ENCODE measurements around the gene RAD52.

RAD52 gene

DNA sequence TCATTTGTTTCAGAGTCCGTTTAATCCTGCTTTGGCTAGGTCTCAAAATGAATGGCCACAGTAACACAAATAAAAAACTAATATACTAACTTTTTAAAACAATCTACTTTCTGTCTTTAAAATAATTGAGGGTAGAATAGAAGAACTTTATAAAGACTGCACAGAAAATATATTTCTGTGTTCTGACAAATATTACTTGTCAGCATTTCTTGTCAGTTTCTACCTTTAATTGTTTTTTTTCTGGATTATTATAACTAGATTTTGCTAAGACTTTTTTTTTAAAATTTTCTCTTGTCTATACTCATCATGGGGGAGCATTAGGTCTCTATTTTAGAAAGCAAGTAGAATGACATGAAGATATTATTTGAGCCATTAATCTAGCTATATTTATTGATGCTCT, 86.2 kb downstream of the RAD52 start:
- DNase-seq, result no peak

DNA sequence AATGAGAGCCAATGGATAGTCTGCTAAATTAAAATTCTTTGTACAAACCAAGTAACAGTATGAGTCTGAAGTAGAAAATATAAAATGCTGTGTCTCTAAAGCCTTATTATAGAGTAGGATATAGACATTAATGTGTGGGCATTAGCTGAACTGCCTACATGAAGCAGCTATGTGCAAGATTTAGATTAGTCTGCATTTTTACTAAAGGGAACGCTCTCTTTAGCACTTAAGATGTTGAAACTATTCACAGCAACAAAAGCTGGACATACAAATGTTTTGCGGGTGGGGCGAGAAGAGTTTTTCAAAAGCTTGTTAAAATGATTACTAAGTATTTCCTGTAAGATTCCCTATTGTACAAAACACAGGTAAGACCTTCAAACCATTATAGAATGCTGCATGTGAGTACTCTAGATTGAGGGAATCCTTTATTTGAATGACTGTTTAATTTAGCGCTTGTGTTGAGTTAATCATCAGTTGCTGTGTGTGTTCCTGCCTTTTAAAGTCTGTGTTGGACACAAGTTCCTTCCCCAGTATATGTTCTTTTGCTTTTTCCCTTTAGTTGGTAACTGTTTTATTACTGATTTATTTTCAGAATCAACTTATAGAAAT, 87.1 kb downstream of the RAD52 start:
- no peak for DNase-seq

Data from stimulated activated CD4-positive, alpha-beta T cell treated with anti-CD3 and anti-CD28 coated beads, Interleukin-12 subunit alpha, Interleukin-12 subunit beta, amount 100 ng/mL, for 4 hours (primary cell).